ENCODE data around the gene CBS.
"Not testable (repeated sequence)": the region's sequence is repeated elsewhere in the genome, so short reads cannot be mapped to it uniquely, and the experiment has no call there.

The CBS gene

DNA sequence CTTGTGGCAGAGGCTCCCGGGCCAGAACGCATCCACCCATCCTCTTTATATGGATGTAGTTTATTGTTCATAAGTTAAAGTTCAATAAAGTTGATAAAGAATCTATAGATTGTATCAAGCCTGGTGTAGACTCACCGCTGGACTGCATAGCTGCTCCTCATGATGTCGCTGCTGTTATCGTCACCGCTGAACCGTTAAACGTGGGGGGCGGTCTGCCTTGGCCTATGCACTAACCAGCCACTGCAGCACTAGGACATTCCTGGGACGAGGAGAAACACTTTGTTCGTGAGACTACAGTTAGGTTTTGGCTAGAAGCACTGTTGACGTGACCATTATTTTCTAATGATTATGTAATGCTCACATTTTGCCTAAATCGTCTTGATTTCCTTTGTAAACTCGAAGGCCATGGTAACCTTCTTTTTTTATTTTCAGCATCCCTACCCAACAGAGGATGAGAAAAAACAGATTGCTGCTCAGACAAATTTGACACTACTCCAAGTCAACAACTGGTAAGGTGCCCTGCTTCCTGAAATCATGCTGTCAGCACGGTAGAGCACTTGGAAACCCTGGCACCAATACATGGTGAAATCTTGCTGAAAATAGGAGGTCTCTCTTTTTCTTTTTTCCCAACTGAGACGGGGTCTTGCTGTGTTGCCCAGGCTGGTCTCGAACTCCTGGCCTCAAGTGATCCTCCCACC, 51.0 kb downstream of the CBS start:
- no peak for DNase-seq

DNA sequence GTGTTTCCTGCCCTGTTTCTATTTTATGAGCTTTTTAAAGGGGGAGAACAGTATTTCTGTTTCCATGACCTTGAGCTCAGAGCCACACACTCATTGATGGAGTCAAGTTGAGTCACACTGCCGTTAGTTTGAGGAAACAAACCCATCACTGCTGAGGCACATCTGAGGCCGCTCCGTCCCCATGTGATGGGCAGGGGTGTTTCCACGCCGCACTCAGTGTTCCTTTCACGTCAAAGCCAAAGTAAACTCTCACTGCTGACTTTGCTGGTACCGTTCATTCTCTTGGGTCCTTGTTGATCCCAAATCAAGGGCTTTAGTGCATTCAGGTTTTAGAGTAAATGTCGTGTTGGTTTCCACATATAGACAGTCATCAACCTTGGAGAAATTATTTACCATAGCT, 52.5 kb downstream of the CBS start:
- DNase-seq, result no peak

DNA sequence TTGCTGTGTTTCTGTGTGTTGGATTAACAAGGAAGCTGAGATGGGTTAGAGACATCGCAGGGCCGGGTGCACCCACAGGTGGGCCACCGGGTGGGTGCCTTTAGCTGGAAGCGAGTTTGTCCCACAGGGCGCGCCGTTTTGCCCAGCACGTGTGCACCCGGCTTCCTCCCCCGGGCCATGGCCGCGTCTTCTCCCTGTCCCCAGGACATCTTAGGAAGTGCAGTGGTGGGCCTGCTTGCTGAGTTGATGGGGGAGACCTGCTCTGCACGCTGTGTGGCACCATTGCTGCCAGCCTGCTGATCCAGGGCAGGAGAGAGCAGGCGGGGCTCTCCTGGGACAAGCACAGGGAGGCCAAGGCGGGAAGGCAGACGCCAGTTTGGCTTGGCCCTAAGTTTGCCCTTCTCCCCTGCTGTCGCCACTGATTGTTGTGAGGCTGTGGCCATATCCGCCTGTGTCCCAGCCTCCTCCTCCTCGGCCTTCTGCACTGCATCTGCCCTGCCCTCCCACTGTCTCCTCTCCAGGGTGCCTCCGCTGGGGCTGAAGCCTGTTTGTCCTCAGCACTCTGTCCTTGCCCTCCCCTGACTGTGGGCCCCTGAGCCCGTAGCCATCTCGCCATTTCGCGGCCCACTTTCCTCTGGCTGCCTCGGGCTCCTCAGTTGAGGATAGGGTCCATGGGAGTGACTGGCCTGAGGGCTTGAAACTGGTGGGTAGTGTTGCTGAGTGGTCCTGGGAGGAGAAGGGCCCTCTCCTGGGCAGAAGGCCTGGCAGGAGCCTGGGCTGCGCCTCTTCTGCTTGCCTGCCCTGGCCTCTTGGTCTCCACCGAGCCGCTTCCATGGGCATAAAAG, 53.7 kb downstream of the CBS start:
- DNase-seq, result no peak

DNA sequence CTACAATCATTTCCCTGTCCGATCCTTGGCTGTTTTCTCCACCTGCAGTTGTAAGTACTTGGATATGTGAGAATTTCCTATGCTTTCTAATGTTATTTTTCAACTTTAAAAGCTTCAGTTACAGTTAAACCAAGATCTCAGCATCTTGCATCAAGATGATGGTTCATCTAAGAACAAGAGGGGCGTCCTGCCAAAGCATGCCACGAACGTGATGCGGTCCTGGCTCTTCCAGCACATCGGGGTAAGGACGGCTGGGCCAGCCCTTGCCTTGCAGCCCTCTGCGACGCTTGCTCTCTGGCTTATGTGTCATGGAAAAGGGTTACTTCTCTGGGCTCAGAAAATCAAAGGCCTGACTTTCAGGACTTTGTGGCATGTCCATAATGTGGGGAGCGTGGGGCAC, 54.4 kb downstream of the CBS start:
- no peak for DNase-seq

DNA sequence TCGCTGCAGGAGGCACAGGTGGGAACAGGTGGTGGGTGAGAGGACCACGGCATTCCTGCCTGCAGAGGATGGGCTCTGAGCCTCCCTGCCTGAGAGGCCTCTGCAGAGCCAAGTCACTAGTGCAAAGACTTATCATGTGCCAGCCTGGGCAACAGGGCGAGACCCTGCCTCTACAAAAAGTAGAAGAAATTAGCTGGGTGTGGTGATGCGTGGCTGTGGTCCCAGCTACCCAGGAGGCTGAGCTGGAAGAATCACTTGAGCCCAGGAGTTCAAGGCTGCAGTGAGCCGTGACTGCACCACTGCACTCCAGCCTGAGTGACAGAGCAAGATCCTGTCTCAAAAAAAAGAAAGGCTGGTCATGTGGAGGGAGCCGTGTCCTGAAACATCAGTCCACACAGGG, 54.9 kb downstream of the CBS start:
- DNase-seq, result no peak

DNA sequence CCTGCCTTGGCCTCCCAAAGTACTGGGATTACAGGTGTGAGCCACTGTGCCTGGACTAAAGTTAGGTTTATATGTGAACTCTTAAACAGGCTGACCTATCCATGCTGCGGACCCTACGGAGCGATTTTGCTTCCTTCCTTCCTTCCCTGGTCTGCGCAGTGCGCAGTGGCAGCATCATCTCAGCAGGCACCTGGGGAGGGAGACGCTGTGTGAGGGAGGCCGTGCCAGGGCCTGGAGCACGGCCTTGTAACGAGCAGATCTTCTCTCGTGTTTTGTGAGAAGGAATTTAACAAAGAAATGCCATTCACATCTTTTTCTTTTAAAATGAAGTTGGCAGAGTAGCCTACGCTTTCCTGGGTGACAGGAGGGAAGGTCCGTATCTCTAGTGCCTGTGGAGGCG, 55.5 kb downstream of the CBS start:
- no peak for DNase-seq

DNA sequence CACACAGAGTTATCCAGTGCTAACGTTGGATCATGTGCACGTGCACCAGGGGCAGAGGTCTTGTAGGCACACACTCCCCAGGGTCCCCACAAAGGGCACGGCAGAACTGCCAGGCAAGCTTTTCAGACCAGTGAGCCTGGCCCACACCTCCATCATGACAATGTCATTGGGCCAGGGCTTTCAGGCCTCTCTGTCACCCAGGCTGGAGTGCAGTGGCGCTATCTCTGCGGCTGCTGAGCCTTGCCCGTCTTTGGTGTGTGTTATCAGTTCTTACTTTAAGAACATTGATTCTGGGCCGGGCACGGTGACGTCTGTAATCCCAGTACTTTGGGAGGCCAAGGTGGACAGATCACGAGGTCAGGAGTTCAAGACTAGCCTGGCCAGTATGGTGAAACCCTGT, 57.1 kb downstream of the CBS start:
- no peak for DNase-seq

DNA sequence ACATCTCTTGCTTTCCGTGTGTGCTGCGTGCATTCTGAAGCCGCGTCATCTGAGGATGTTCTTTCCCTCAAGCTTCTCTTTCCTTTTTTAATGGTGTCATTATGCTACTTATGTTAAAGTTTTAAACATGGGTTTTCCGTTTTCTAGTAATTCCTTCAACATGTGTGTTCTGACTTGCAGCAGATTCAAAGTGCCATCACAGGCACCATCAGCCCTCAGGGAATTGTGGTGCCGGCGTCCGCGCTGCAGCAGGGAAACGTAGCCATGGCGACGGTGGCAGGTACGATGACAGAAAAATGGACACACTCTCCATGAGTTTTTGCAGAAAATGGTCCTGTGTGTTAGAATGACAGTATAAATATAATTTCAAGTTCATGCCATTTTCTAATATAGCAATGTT, 58.9 kb downstream of the CBS start:
- DNase-seq, result no peak

DNA sequence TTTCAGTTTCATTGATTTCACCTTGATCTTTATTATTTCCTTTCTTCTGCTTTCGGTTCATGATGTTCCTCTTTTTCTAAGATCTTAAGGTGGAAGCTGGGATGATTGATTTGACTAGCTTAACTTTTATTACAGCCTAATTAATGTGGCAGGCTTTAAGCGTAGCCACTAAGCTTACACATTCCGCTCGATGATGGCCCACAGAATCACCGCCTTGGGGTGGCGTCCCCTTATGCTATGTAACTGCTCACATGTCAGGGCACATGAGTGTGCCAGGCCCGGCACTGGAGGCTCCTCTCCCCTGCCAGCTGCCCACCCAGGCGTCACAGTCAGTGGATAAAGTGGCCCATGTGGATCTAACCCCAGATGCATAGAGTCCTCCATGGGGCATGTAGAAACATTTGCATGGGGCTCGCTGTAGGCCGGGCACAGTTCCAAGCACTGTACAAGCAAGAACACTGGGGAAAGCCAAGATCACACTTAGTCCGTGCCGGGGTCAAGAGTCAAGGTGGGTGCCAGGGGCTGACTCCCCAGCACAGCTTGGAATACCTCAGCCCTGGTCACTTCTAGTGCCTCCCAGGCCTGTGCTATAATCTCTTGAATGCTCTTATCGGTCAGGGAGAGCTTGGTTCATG, 59.6 kb downstream of the CBS start:
- no peak for DNase-seq

DNA sequence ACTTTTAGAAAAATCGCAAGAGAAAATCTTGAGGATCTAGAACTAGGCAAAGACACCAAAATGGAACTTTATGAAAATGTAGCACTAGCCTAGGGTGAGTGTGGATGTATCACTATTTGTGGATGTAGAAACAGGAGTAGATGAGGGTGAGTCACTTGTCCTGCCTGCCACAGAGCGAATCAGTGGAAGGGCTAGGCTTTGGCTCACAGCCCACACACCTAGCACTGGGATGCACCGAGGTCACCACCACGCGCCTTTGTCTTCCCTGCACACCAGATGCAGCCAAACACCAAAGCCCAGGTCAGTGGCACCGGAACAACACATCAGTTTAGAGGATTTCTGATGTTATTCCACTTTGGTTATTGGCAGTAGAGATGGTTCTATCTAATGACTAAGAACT, 63.0 kb downstream of the CBS start:
- DNase-seq, result no peak

DNA sequence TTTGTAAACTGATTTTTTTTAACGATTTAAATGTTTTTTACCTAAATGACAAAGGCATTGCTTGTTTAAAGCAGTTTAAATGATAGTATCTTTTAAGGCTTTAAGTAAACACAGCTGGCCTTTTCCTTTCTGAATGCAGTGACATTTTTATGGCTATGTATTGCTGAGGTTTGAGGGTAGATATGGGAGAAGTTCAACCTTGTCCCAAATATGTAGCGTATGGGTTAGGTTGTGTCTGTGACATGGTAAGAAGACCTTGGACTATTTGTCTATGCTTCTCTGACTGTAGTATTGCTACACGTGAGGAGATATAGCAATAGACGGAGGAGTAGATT, 68.8 kb downstream of the CBS start:
- DNase-seq, result no peak

DNA sequence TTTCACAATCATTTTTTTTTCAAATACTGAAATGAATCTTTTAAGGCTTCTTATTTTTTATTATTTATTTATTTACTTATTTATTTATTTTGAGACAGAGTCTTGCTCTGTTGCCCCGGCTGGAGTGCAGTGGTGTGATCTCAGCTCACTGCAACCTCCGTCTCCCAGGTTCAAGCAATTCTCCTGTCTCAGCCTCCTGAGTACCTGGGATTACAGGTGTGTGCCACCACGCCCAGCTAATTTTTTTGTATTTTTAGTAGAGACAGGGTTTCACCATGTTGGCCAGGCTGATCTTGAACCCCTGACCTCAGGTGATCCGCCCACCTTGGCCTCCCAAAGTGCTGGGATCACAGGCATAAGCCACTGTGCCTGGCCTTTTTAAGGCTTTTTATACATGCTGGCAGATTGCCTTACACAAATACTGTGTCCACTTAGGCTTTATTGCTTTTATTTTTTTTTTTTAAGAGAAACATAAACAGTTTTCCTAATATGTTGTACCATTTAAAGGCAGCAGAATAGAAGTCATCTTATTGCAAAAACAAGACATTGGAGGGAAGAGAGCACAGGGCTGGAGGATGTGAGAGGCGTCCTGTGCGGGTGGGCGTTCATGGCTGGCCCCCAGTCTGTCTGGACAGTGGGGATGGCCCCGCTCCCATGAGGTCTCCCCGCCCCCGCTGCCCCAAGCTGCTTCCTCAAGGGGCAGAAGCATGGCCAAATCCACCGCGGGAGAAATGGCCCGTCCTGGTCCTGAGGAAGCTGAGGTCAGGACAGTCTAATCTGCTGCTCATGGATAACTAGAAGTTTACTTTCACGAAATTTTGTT, 69.4 kb downstream of the CBS start:
- DNase-seq, result not testable (repeated sequence)

DNA sequence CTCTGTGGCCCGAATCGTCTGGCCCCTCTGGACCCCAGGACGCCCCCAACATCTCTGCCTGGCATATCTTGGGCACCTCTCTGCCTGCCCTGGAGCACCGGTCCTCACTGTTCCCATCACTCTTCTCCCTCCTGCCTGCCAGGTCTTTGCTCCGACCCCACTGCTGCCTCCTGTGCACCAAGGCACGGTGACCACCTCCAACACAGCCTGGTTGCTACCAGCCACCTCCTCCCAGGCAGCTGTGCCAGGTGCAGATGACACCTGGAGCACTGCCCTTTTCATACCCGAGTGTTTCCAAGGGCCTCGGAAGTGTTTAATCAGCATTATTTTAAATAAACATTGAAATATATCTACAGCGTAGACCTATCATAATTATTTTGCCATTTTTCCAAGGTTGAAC, 70.0 kb downstream of the CBS start:
- DNase-seq, result no peak

DNA sequence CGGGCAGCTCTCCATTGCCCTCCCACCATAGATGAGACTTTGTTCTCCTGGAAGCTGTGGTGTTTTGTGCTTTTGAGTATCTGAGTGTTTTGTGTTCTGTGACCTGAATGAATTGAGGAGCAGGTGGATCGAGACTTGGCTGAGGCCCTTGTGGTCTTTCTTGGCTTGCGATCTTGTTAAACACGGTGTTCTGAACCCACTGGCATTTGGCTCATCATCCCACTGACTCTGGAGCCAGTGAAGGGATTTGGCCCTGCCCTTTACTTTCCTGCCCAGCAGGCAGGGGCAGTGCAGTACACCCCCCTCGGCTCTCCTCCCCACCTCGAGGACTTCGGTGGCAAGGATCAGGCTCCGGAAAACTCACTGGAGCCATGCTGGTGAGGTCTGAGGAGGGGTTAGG, 70.7 kb downstream of the CBS start:
- DNase-seq, result no peak
